ENCODE results near the gene ZNF146.
"Not testable (repeated sequence)": the region's sequence is repeated elsewhere in the genome, so short reads cannot be mapped to it uniquely, and the experiment has no call there.

Gene ZNF146

GRCh38 chr19:36259211-36259610, 44.3 kb downstream of the ZNF146 start:
- Histone ChIP-seq H3K36me3 (ENCODE audit: insufficient read depth, low read depth, low read length) (no peaks in the 10 kb centered on the region), H3K27ac (ENCODE audit: low read length) (no peak overlapping the region), H3K27me3 (ENCODE audit: insufficient read depth, low read length) (no peaks in the 10 kb centered on the region), H3K9me3 (ENCODE audit: insufficient read depth, low read depth, low read length) (peaks cover 18% of the 10 kb centered on the region; the same call in 1 of the 2 replicates), H3K9ac (ENCODE audit: low read depth, low read length) (no peak overlapping the region), H3K4me3 (ENCODE audit: low read length) (no peak overlapping the region), H3K4me1 (ENCODE audit: insufficient read depth, low read length) (no peaks in the 10 kb centered on the region)

- Histone ChIP-seq H3K4me1 (ENCODE audit: insufficient read depth, low read length) (no peaks in the 10 kb centered on the region), H3K9ac (ENCODE audit: low read depth, low read length) (no peak overlapping the region), H3K4me3 (ENCODE audit: low read length) (no peak overlapping the region), H3K27ac (ENCODE audit: low read length) (no peak overlapping the region), H3K36me3 (ENCODE audit: insufficient read depth, low read depth, low read length) (no peaks in the 10 kb centered on the region), H3K27me3 (ENCODE audit: insufficient read depth, low read length) (no peaks in the 10 kb centered on the region), H3K9me3 (ENCODE audit: insufficient read depth, low read depth, low read length) (peaks cover 11% of the 10 kb centered on the region; the same call in 1 of the 2 replicates)
Observed at GRCh38 chr19:36265064-36265463, 50.2 kb downstream of the ZNF146 start.

GRCh38 chr19:36265856-36266374, 51.0 kb downstream of the ZNF146 start:
- H3K9ac ChIP-seq (ENCODE audit: low read depth, low read length), result no peak overlapping the region
- H3K36me3 ChIP-seq (ENCODE audit: insufficient read depth, low read depth, low read length), result no peaks in the 10 kb centered on the region
- no peaks in the 10 kb centered on the region for H3K27me3 ChIP-seq (ENCODE audit: insufficient read depth, low read length)
- H3K4me3 ChIP-seq (ENCODE audit: low read length), result no peak overlapping the region
- H3K27ac ChIP-seq (ENCODE audit: low read length), result no peak overlapping the region
- no peaks in the 10 kb centered on the region for H3K4me1 ChIP-seq (ENCODE audit: insufficient read depth, low read length)
- peaks cover 11% of the 10 kb centered on the region; the same call in 1 of the 2 replicates for H3K9me3 ChIP-seq (ENCODE audit: insufficient read depth, low read depth, low read length)

GRCh38 chr19:36266375-36266961, 51.6 kb downstream of the ZNF146 start:
- no peaks in the 10 kb centered on the region for H3K27me3 ChIP-seq (ENCODE audit: insufficient read depth, low read length)
- no peak overlapping the region for H3K27ac ChIP-seq (ENCODE audit: low read length)
- no peak overlapping the region for H3K4me3 ChIP-seq (ENCODE audit: low read length)
- no peaks in the 10 kb centered on the region for H3K36me3 ChIP-seq (ENCODE audit: insufficient read depth, low read depth, low read length)
- H3K4me1 ChIP-seq (ENCODE audit: insufficient read depth, low read length), result no peaks in the 10 kb centered on the region
- peaks cover 11% of the 10 kb centered on the region; the same call in 1 of the 2 replicates for H3K9me3 ChIP-seq (ENCODE audit: insufficient read depth, low read depth, low read length)
- no peak overlapping the region for H3K9ac ChIP-seq (ENCODE audit: low read depth, low read length)

- Histone ChIP-seq H3K9ac (ENCODE audit: low read depth, low read length) (no peak overlapping the region), H3K27me3 (ENCODE audit: insufficient read depth, low read length) (no peaks in the 10 kb centered on the region)
Observed at GRCh38 chr19:36267061-36267845, 52.3 kb downstream of the ZNF146 start.

GRCh38 chr19:36268081-36268480, 53.2 kb downstream of the ZNF146 start:
- H3K27me3 ChIP-seq (ENCODE audit: insufficient read depth, low read length); H3K9ac ChIP-seq (ENCODE audit: low read depth, low read length); H3K4me3 ChIP-seq (ENCODE audit: low read length); H3K4me1 ChIP-seq (ENCODE audit: insufficient read depth, low read length); H3K36me3 ChIP-seq (ENCODE audit: insufficient read depth, low read depth, low read length); H3K27ac ChIP-seq (ENCODE audit: low read length): not testable (repeated sequence)
- H3K9me3 ChIP-seq (ENCODE audit: insufficient read depth, low read depth, low read length), result peaks cover 11% of the 10 kb centered on the region; the same call in 1 of the 2 replicates

More at GRCh38 chr19:36267061-36267845, 52.3 kb downstream of the ZNF146 start:
- Histone ChIP-seq H3K36me3 (ENCODE audit: insufficient read depth, low read depth, low read length) (no peaks in the 10 kb centered on the region), H3K9me3 (ENCODE audit: insufficient read depth, low read depth, low read length) (peaks cover 11% of the 10 kb centered on the region; the same call in 1 of the 2 replicates), H3K4me3 (ENCODE audit: low read length) (no peak overlapping the region), H3K4me1 (ENCODE audit: insufficient read depth, low read length) (no peaks in the 10 kb centered on the region), H3K27ac (ENCODE audit: low read length) (no peak overlapping the region)

- H3K4me3 ChIP-seq (ENCODE audit: low read length); H3K36me3 ChIP-seq (ENCODE audit: insufficient read depth, low read depth, low read length); H3K4me1 ChIP-seq (ENCODE audit: insufficient read depth, low read length); H3K27ac ChIP-seq (ENCODE audit: low read length); H3K9ac ChIP-seq (ENCODE audit: low read depth, low read length); H3K27me3 ChIP-seq (ENCODE audit: insufficient read depth, low read length): not testable (repeated sequence)
- H3K9me3 ChIP-seq (ENCODE audit: insufficient read depth, low read depth, low read length), result peaks cover 11% of the 10 kb centered on the region; the same call in 1 of the 2 replicates
Observed at GRCh38 chr19:36268591-36268990, 53.7 kb downstream of the ZNF146 start.

GRCh38 chr19:36269295-36269694, 54.4 kb downstream of the ZNF146 start:
- H3K4me3 ChIP-seq (ENCODE audit: low read length); H3K4me1 ChIP-seq (ENCODE audit: insufficient read depth, low read length); H3K27ac ChIP-seq (ENCODE audit: low read length); H3K27me3 ChIP-seq (ENCODE audit: insufficient read depth, low read length); H3K9ac ChIP-seq (ENCODE audit: low read depth, low read length); H3K36me3 ChIP-seq (ENCODE audit: insufficient read depth, low read depth, low read length): not testable (repeated sequence)
- H3K9me3 ChIP-seq (ENCODE audit: insufficient read depth, low read depth, low read length), result peaks cover 11% of the 10 kb centered on the region; the same call in 1 of the 2 replicates
